C4-2B (cell line): Measurements from ENCODE around the gene EXOSC2.

ENCODE experiments used
- ZFX ChIP-seq: fragments of 450-650 bp; IDR thresholded peaks from 2 replicates; pipeline ENCODE4 v1.6.1; 2017
- TF ChIP-seq, protein P1 (sequence below): fragments of 450-650 bp; conservative IDR thresholded peaks from 2 replicates; pipeline ENCODE4 v1.5.1; 2017; ENCODE audit warnings: mild to moderate bottlenecking

DNA sequence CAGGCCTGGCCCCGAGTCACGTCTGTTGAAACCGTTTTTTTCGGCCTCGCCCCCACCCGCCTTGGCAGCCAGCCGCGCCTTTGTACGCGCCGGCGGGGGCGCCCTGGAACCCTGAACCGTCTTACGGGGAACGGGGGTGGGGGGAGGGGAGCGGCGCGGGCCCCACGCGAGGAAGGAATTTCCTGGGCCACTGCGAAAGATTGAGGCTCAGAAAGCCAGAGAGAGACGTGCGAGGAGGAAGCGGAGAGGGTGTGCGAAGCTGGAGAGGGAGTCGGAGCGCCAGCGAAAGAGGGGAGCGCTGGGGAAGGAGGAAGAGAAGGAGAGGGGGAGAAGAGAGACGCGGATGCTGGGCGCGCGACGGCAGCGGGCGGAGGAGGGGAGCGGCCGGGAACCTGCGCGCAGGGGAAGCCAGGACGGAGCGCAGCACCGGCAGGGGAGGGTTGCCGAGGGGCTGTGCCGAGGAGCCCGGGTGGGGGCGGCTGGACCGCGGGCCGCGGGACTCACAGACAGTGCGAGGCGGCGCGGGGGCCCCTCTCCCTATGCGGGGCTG is 33.8 kb upstream of the EXOSC2 start:
- TF ChIP-seq, protein P1, sequence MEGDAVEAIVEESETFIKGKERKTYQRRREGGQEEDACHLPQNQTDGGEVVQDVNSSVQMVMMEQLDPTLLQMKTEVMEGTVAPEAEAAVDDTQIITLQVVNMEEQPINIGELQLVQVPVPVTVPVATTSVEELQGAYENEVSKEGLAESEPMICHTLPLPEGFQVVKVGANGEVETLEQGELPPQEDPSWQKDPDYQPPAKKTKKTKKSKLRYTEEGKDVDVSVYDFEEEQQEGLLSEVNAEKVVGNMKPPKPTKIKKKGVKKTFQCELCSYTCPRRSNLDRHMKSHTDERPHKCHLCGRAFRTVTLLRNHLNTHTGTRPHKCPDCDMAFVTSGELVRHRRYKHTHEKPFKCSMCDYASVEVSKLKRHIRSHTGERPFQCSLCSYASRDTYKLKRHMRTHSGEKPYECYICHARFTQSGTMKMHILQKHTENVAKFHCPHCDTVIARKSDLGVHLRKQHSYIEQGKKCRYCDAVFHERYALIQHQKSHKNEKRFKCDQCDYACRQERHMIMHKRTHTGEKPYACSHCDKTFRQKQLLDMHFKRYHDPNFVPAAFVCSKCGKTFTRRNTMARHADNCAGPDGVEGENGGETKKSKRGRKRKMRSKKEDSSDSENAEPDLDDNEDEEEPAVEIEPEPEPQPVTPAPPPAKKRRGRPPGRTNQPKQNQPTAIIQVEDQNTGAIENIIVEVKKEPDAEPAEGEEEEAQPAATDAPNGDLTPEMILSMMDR: no peak
- TF ChIP-seq ZFX: no peak
